Tibial nerve (tissue), 4 donors: ENCODE data around the gene MEGF10.

Source experiments
- EP300 ChIP-seq, 2 donors: sonication (generic); formaldehyde crosslinking; IDR thresholded peaks; one replicate each; pipeline ENCODE4 v1.6.1; 2017; ENCODE audit warnings: antibody characterized with exemption in 2 of 2, mild to moderate bottlenecking in 1 of 2
- POLR2A ChIP-seq, 2 donors: fragments of 450-650 bp; IDR thresholded peaks; one replicate each; pipeline ENCODE4 v1.6.1; 2017; ENCODE audit warnings: antibody characterized with exemption in 2 of 2, mild to moderate bottlenecking in 2 of 2, moderate library complexity in 2 of 2
- TF ChIP-seq, protein P1 (sequence below), 5 experiments: fragments of 200-600 bp in 3 of 5; fragments of 450-650 bp in 2 of 5; sonication (generic) in 3 of 5; IDR thresholded peaks; one replicate each; pipeline ENCODE4 v1.5.1; 2016 to 2019; ENCODE audit warnings: antibody characterized with exemption in 5 of 5, mild to moderate bottlenecking in 3 of 5, moderate library complexity in 2 of 5

DNA sequence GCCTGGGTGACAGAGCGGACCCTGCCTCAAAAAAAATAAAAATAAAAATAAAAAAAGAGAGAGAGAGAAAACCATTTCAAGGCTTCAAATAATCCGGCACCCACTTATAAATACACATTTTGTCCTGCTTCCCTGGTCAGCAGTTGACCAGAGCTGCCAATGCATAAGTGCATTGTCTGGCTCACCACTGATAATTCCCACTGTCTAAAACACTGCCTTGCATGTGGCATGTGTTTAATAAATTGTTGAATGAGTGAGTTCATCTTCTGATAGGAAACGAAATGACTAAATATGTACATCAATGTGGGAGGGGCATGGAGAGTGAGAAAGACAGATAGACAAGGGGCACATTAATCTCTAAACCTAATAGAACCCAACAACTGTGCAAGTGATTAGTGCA is 42.9 kb downstream of the MEGF10 start:
- TF ChIP-seq, protein P1, sequence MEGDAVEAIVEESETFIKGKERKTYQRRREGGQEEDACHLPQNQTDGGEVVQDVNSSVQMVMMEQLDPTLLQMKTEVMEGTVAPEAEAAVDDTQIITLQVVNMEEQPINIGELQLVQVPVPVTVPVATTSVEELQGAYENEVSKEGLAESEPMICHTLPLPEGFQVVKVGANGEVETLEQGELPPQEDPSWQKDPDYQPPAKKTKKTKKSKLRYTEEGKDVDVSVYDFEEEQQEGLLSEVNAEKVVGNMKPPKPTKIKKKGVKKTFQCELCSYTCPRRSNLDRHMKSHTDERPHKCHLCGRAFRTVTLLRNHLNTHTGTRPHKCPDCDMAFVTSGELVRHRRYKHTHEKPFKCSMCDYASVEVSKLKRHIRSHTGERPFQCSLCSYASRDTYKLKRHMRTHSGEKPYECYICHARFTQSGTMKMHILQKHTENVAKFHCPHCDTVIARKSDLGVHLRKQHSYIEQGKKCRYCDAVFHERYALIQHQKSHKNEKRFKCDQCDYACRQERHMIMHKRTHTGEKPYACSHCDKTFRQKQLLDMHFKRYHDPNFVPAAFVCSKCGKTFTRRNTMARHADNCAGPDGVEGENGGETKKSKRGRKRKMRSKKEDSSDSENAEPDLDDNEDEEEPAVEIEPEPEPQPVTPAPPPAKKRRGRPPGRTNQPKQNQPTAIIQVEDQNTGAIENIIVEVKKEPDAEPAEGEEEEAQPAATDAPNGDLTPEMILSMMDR (IDR thresholded peaks at IDR 0.05), result no peak
- no peak for TF ChIP-seq POLR2A (IDR thresholded peaks at IDR 0.05)
- no peak for TF ChIP-seq EP300 (IDR thresholded peaks at IDR 0.05)
